HG02885 (cell line): ENCODE results near the gene PLCH1.

Experiments used
- ATAC-seq: cut with Tn5 transposase; IDR thresholded peaks from one replicate; pipeline ENCODE4 v1.9.1; 2021; ENCODE audit warnings: mild to moderate bottlenecking; ENCODE audit not compliant: unreplicated experiment, poor library complexity

PLCH1 gene

GRCh38 chr3:155747286-155747945, 2.5 kb upstream of the PLCH1 start:
- ATAC-seq, result no peak

GRCh38 chr3:155746703-155747102, 1.8 kb upstream of the PLCH1 start:
- ATAC-seq, result no peak

GRCh38 chr3:155745795-155746550, 1.1 kb upstream of the PLCH1 start:
- ATAC-seq, result no peak

GRCh38 chr3:155744010-155744625, 753 bp downstream of the PLCH1 start:
- ATAC-seq, result peak; percentile 58

GRCh38 chr3:155743606-155744005, 1.3 kb downstream of the PLCH1 start:
- ATAC-seq, result no peak

- ATAC-seq, result no peak
These were observed 2.4 kb downstream of the PLCH1 start for GRCh38 chr3:155742349-155742965.

- no peak for ATAC-seq
These were observed 3.3 kb downstream of the PLCH1 start for GRCh38 chr3:155741603-155742002.

GRCh38 chr3:155741101-155741500, 3.8 kb downstream of the PLCH1 start:
- no peak for ATAC-seq

GRCh38 chr3:155739154-155739553, 5.7 kb downstream of the PLCH1 start:
- no peak for ATAC-seq

- no peak for ATAC-seq
These were observed 6.2 kb downstream of the PLCH1 start for GRCh38 chr3:155738580-155739076.

- peak; percentile 77 for ATAC-seq
These were observed 6.9 kb downstream of the PLCH1 start for GRCh38 chr3:155737844-155738460.

- no peak for ATAC-seq
These were observed 8.5 kb downstream of the PLCH1 start for GRCh38 chr3:155736381-155736780.

GRCh38 chr3:155730843-155731242, 14.0 kb downstream of the PLCH1 start:
- no peak for ATAC-seq

GRCh38 chr3:155727836-155728235, 17.0 kb downstream of the PLCH1 start:
- no peak for ATAC-seq

GRCh38 chr3:155714295-155714718, 30.6 kb downstream of the PLCH1 start:
- no peak for ATAC-seq

GRCh38 chr3:155712008-155712407, 32.9 kb downstream of the PLCH1 start:
- ATAC-seq, result peak; percentile 94

- ATAC-seq, result no peak
These were observed 39.9 kb downstream of the PLCH1 start for GRCh38 chr3:155704771-155705559.

- ATAC-seq, result no peak
These were observed 40.8 kb downstream of the PLCH1 start for GRCh38 chr3:155704061-155704460.

GRCh38 chr3:155702745-155703591, 41.9 kb downstream of the PLCH1 start:
- ATAC-seq, result no peak
